ENCODE data around the gene CACNA1I. TPM values are rescaled to one million over a fixed set of nuclear protein-coding genes. Genes with fewer than 3 reads are reported as not detected.

Gene CACNA1I
- total RNA-seq, 1 donor from 2014 or later: not detected

DNA sequence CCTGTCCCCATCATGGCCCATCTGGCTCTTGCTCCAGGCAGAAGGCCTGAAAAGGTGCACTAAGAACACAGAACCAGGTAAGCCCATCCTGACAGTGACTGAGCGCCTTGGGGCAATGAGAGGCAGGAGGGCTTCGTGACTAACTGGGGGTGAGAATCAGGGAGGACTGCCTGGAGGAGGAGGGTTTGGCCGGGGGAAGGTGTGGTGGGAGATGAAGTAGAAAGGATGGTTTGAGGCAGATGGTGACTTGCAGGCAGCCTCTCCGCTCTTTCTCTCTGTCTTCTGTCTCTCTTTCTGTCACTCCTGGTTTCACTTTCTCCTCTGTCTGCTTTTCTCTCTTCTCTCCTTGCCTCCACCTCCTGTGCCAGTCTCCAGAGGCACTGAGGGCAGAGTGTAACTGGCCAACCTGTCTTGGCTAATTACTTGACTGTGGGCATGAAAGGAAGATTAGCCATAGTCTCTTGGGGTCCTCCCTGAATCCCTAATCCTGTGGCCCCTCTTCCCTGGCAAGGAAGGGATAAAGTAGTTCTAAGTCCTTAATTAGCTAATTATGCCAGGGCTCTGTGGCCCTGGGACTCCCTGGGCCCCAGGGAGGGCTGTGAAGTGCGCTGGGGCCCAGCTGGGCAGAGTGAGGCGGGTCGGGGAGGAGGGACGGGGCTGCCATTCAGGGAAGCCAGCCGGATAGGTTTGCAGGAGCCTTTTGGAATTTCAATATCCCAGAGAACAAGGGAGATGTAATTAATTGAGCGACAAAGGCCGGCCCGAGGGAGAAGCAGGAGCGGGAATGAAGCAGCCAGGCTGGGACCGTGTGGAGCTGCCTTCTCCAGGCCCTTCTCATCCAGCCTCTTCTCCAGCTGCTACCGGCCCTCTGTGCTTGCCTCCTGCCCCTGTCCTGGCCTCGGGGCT lies 61.1 kb downstream of the CACNA1I start:
- TF ChIP-seq, protein P1, sequence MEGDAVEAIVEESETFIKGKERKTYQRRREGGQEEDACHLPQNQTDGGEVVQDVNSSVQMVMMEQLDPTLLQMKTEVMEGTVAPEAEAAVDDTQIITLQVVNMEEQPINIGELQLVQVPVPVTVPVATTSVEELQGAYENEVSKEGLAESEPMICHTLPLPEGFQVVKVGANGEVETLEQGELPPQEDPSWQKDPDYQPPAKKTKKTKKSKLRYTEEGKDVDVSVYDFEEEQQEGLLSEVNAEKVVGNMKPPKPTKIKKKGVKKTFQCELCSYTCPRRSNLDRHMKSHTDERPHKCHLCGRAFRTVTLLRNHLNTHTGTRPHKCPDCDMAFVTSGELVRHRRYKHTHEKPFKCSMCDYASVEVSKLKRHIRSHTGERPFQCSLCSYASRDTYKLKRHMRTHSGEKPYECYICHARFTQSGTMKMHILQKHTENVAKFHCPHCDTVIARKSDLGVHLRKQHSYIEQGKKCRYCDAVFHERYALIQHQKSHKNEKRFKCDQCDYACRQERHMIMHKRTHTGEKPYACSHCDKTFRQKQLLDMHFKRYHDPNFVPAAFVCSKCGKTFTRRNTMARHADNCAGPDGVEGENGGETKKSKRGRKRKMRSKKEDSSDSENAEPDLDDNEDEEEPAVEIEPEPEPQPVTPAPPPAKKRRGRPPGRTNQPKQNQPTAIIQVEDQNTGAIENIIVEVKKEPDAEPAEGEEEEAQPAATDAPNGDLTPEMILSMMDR (IDR thresholded peaks at IDR 0.05; ENCODE audit: insufficient read depth, low read length, severe bottlenecking): no peak
- H3K27me3 ChIP-seq (ENCODE audit: control insufficient read depth, insufficient read depth, low read length): peaks cover 2% of the 10 kb centered on the region
- no peak overlapping the region for H3K4me3 ChIP-seq (ENCODE audit: low read depth, low read length)
- H3K36me3 ChIP-seq (ENCODE audit: control insufficient read depth, insufficient read depth, low read length): no peaks in the 10 kb centered on the region
- FAIRE-seq: no peak
- no peak for DNase-seq (ENCODE audit: low read depth)

DNA sequence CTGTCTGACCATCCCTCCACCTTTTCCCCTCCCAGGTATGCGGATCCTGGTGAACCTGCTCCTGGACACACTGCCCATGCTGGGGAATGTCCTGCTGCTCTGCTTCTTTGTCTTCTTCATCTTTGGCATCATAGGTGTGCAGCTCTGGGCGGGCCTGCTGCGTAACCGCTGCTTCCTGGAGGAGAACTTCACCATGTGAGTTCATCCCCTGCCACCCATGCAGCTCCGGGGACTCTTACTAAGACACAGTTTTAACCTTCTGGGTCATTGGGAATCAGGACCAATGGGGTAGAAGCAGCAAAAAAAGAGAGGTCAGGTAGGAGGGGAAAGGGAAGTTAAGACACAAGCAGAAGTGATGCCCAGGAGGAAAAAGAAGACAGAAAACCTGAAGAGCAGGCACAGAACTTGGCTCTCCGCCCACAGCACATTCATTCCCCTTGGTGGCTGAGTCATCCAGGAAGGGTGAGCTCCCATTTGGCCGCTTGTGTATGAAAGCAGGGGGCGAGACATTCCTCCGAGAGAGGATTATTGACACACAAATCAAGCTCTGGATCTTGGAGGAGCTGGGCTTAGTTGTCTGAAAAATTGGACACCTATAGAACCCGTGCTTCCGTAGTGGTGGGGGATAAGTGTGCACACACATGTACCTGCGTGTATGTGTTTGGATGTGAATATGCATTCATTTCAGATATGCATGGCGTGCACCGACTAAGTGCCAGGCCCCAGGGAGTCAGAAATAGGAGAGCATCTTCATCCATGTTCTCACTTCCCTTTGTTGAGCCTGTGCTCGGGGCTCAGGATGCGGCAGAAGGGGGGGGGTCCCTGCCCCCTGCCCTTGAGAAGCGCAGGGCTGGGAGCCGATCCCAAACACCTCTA lies 64.2 kb downstream of the CACNA1I start:
- no peak overlapping the region for H3K4me3 ChIP-seq (ENCODE audit: low read depth, low read length)
- no peaks in the 10 kb centered on the region for H3K36me3 ChIP-seq (ENCODE audit: control insufficient read depth, insufficient read depth, low read length)
- no peaks in the 10 kb centered on the region for H3K27me3 ChIP-seq (ENCODE audit: control insufficient read depth, insufficient read depth, low read length)
- FAIRE-seq (peak; percentile 76), DNase-seq (ENCODE audit: low read depth) (peak; percentile 92)
- TF ChIP-seq, protein P1 (IDR thresholded peaks at IDR 0.05; ENCODE audit: insufficient read depth, low read length, severe bottlenecking): no peak

DNA sequence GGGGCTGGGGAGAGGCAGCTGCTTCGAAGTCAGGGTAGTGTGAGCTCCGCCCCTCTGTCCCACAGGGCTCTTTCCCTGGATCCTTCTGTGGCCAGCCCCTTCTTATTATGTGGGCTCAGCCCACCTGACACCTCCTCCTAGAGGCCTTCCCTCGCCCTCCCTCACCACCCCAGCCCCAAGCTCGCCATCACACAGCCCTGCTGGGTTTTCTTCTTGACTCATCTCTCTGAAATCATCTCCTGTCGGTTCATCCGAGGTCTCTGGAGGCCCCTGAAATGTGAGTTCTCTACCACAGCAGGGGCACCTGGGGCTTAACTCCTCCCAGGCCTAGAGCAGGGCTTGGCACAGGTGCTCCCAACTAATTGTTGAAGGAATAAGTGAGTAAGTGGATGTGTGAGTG lies 65.2 kb downstream of the CACNA1I start:
- FAIRE-seq (peak; percentile 62), DNase-seq (ENCODE audit: low read depth) (no peak)
- Histone ChIP-seq H3K36me3 (ENCODE audit: control insufficient read depth, insufficient read depth, low read length) (no peaks in the 10 kb centered on the region), H3K27me3 (ENCODE audit: control insufficient read depth, insufficient read depth, low read length) (no peaks in the 10 kb centered on the region), H3K4me3 (ENCODE audit: low read depth, low read length) (no peak overlapping the region)
- TF ChIP-seq, protein P1 (IDR thresholded peaks at IDR 0.05; ENCODE audit: insufficient read depth, low read length, severe bottlenecking): no peak

DNA sequence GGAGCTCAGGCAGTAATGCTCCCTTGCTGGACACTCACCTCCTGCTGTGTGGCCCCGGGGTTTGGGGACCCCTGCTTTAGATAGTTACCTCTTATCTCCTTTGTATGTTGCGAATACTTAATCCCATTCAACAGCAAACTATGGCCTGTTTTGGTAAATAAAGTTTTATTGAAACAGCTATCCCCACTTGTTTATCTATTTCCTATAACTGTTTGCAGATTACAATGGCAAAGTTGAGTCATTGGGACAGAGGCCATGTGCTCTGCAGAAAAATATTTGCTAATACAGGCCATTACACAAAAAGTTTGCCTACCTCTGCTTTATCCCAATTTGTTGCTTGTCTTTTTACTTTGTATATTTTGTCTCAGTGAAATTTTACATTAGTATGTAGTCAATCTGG lies 68.4 kb downstream of the CACNA1I start:
- H3K27me3 ChIP-seq (ENCODE audit: control insufficient read depth, insufficient read depth, low read length): peaks cover 13% of the 10 kb centered on the region
- no peaks in the 10 kb centered on the region for H3K36me3 ChIP-seq (ENCODE audit: control insufficient read depth, insufficient read depth, low read length)
- FAIRE-seq (no peak), DNase-seq (ENCODE audit: low read depth) (peak; percentile 3)
- TF ChIP-seq, protein P1 (IDR thresholded peaks at IDR 0.05; ENCODE audit: insufficient read depth, low read length, severe bottlenecking): no peak
- H3K4me3 ChIP-seq (ENCODE audit: low read depth, low read length): no peak overlapping the region

DNA sequence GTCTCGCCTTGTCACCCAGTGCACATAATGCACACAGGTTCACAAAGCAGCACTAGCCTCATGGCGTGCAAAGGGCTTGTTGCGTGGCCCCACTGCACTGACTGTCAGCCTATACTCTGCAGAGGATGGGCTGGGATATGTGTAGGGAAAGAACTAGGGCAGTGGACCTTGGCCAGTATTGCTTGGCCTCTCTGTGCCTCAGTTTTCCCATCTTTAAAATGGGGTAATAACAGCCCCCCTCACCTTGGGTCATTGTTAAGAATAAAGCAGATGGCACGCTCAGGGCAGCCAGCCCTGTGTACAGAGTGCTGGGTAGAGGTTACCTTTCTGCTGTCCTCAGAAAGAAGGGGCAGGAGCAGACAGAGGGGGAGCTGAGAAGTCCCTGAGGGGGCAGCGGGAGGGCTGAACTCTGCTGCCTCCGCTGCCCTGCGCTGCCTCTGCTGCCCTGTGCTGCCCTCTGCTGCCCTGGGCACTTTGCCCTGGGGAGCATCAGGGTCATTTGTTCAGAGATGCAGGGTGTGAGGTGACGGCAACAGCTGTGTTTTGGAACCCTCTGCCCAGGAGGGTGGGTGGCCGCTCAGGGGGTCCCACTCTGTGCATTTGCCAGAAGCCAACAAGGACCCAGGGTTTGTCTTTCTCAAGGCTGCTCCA lies 71.2 kb downstream of the CACNA1I start:
- TF ChIP-seq, protein P1 (IDR thresholded peaks at IDR 0.05; ENCODE audit: insufficient read depth, low read length, severe bottlenecking): no peak
- DNase-seq (ENCODE audit: low read depth): no peak
- no peak overlapping the region for H3K4me3 ChIP-seq (ENCODE audit: low read depth, low read length)
- FAIRE-seq: no peak
- no peaks in the 10 kb centered on the region for H3K36me3 ChIP-seq (ENCODE audit: control insufficient read depth, insufficient read depth, low read length)
- peaks cover 14% of the 10 kb centered on the region for H3K27me3 ChIP-seq (ENCODE audit: control insufficient read depth, insufficient read depth, low read length)
